IMR-90 (cell line): Measurements from ENCODE around the gene C1QL1. TPM values are rescaled to one million over a fixed set of nuclear protein-coding genes. Genes with fewer than 3 reads are reported as not detected.

ENCODE experiments used
- ATAC-seq: fragments of 200-7000 bp; cut with Tn5 transposase; 2 replicates; pipeline ENCODE4 v1.9.1; 2020; ENCODE audit warnings: low read depth, mild to moderate bottlenecking, moderate library complexity
- BruUV-seq: library from RNA; stranded (reverse); fragments of 400-500 nt; replicated peaks from 2 replicates; lab custom pipeline; 2021; lab: Mats Ljungman, UMichigan
- CTCF ChIA-PET: fragments of 300-600 bp; formaldehyde crosslinking; extraction: SDS; loops from one replicate; lab custom pipeline; 2021; ENCODE audit warnings: antibody characterized with exemption; lab: Yijun Ruan, JAX
- POLR2A ChIA-PET: fragments of 300-600 bp; sonication (Branson Sonifier 250); formaldehyde crosslinking; loops from one replicate; lab custom pipeline; 2022; ENCODE audit warnings: antibody characterized with exemption; ENCODE audit not compliant: unreplicated experiment; lab: Charles Lee
- DNase-seq: peaks from one replicate; pipeline ENCODE4 v3.0.0; 2013
- H2AFZ ChIP-seq: replicated peaks from 2 replicates; pipeline ENCODE3; 2013; ENCODE audit warnings: low read length, mild to moderate bottlenecking; ENCODE audit not compliant: poor library complexity
- H2AK5ac ChIP-seq: 2 replicates; pipeline ENCODE4 v1.6.1; 2013; ENCODE audit warnings: low read depth, low read length, inconsistent platforms
- H2AK9ac ChIP-seq: replicated peaks from 2 replicates; pipeline ENCODE3; 2013; ENCODE audit warnings: mild to moderate bottlenecking, low read depth, low read length, moderate library complexity; ENCODE audit not compliant: poor library complexity
- H2BK120ac ChIP-seq: 2 replicates; pipeline ENCODE4 v1.6.1; 2013; ENCODE audit warnings: low read depth, low read length, inconsistent platforms
- H2BK15ac ChIP-seq: 3 replicates; pipeline ENCODE4 v1.6.1; 2013; ENCODE audit warnings: low read depth, low read length, inconsistent platforms
- H2BK20ac ChIP-seq: 2 replicates; pipeline ENCODE4 v1.6.1; 2013; ENCODE audit warnings: low read depth, mild to moderate bottlenecking, inconsistent platforms, low read length, moderate library complexity
- H2BK5ac ChIP-seq: 2 replicates; pipeline ENCODE4 v1.6.1; 2013; ENCODE audit warnings: mild to moderate bottlenecking, low read depth, low read length, inconsistent platforms; ENCODE audit not compliant: poor library complexity, severe bottlenecking
- H3K14ac ChIP-seq: replicated peaks from 2 replicates; pipeline ENCODE4 v1.6.1; 2013; ENCODE audit warnings: low read depth, low read length, inconsistent platforms
- H3K18ac ChIP-seq: 2 replicates; pipeline ENCODE4 v1.6.1; 2013; ENCODE audit warnings: low read depth, low read length, control low read depth
- H3K23ac ChIP-seq: 2 replicates; pipeline ENCODE4 v1.6.1; 2013; ENCODE audit warnings: low read depth, low read length, inconsistent platforms
- H3K27ac ChIP-seq: 2 replicates; pipeline ENCODE4 v1.5.1; 2013; ENCODE audit warnings: mild to moderate bottlenecking, control low read depth, low read length; ENCODE audit not compliant: insufficient read depth
- H3K27me3 ChIP-seq: 2 replicates; pipeline ENCODE4 v1.6.1; 2013; ENCODE audit warnings: low read length; ENCODE audit not compliant: control insufficient read depth, insufficient read depth
- H3K36me3 ChIP-seq: 2 replicates; pipeline ENCODE4 v1.6.1; 2013; ENCODE audit warnings: low read length, mixed read lengths; ENCODE audit not compliant: control insufficient read depth, insufficient read depth
- H3K4ac ChIP-seq: 2 replicates; pipeline ENCODE4 v1.6.1; 2013; ENCODE audit warnings: low read depth, low read length, inconsistent platforms
- H3K4me1 ChIP-seq: 2 replicates; pipeline ENCODE4 v1.6.1; 2013; ENCODE audit warnings: low read length, mixed read lengths; ENCODE audit not compliant: control insufficient read depth, insufficient read depth
- H3K4me2 ChIP-seq: 2 replicates; pipeline ENCODE4 v1.6.1; 2013; ENCODE audit warnings: low read depth, mild to moderate bottlenecking, control low read depth, low read length, moderate library complexity
- H3K4me3 ChIP-seq: 2 replicates; pipeline ENCODE4 v1.5.1; 2013; ENCODE audit warnings: low read depth, mild to moderate bottlenecking, control low read depth, low read length, moderate library complexity; ENCODE audit not compliant: insufficient read depth
- H3K56ac ChIP-seq: 2 replicates; pipeline ENCODE4 v1.6.1; 2013; ENCODE audit warnings: low read length, inconsistent platforms; ENCODE audit not compliant: insufficient read depth; ENCODE audit errors: extremely low read depth
- H3K79me1 ChIP-seq, 2 experiments: 2 replicates each; pipeline ENCODE4 v1.6.1; 2013; ENCODE audit warnings: low read length in 2 of 2, inconsistent platforms in 1 of 2, low read depth in 1 of 2
- H3K9ac ChIP-seq: 2 replicates; pipeline ENCODE4 v1.6.1; 2013; ENCODE audit warnings: low read depth, low read length, control low read depth
- H3K9me1 ChIP-seq: 2 replicates; pipeline ENCODE4 v1.6.1; 2013; ENCODE audit warnings: low read length, inconsistent platforms; ENCODE audit not compliant: insufficient read depth
- H3K9me3 ChIP-seq: 2 replicates; pipeline ENCODE4 v1.6.1; 2013; ENCODE audit warnings: low read length; ENCODE audit not compliant: control insufficient read depth, insufficient read depth
- H4K20me1 ChIP-seq: 2 replicates; pipeline ENCODE4 v1.6.1; 2013; ENCODE audit warnings: low read length, inconsistent platforms; ENCODE audit not compliant: insufficient read depth
- H4K5ac ChIP-seq: 2 replicates; pipeline ENCODE4 v1.6.1; 2013; ENCODE audit warnings: mild to moderate bottlenecking, low read depth, low read length, control low read depth
- H4K8ac ChIP-seq, 2 experiments: 2 replicates each; pipeline ENCODE4 v1.6.1; 2013; ENCODE audit warnings: low read depth in 2 of 2, low read length in 2 of 2, control low read depth in 1 of 2, inconsistent platforms in 1 of 2
- H4K91ac ChIP-seq: 2 replicates; pipeline ENCODE4 v1.6.1; 2013; ENCODE audit warnings: low read depth, low read length, inconsistent platforms; ENCODE audit not compliant: insufficient read depth
- BHLHE40 ChIP-seq: fragments of 150-350 bp; IDR thresholded peaks from 2 replicates; pipeline ENCODE4 v1.6.1; 2016; ENCODE audit warnings: mild to moderate bottlenecking, low read depth, low read length
- CEBPB ChIP-seq: IDR thresholded peaks from 2 replicates; pipeline ENCODE4 v1.6.1; 2012; ENCODE audit warnings: low read depth, low read length, improper control_type of control experiment
- FOS ChIP-seq: fragments of 150-350 bp; IDR thresholded peaks from 2 replicates; pipeline ENCODE4 v1.6.1; 2016; ENCODE audit warnings: low read depth, low read length
- WGBS, 2 experiments: methylation state at CpG; one replicate each; pipeline versions ENCODE4 v1.1.5 to v1.1.7; 2013; ENCODE audit warnings: missing lambda C conversion rate in 2 of 2; ENCODE audit not compliant: insufficient read length in 1 of 2; ENCODE audit errors: extremely low coverage in 2 of 2; 5-methylcytosine and 5-hydroxymethylcytosine counted together
- dilution Hi-C: fragments of 300-500 bp; cut with HindIII; formaldehyde crosslinking; loops from one replicate; pipeline ENCODE4 v1.14.3; 2018; ENCODE audit warnings: low sequenced_read_pairs; ENCODE audit not compliant: unreplicated experiment
- in situ Hi-C: fragments of 300-500 bp; cut with MboI; formaldehyde crosslinking; loops from 3 replicates; pipeline ENCODE4 v1.14.3; 2019; ENCODE audit warnings: low sequenced_read_pairs, inconsistent platforms, mixed read lengths
- intact Hi-C: fragments of 100-400 bp; cut with micrococcal nuclease; formaldehyde crosslinking; loops from 2 replicates; pipeline ENCODE4 v1.10.0; 2022
- polyA plus RNA-seq, 3 experiments: library from polyadenylated mRNA; depleted of rRNA; stranded (reverse); fragments of >200 nt; gene quantifications; 2 replicates each; pipeline ENCODE4 v1.2.3, GENCODE V29; 2012; ENCODE audit warnings: low replicate concordance in 1 of 3
- total RNA-seq: library from RNA; depleted of rRNA; stranded (reverse); fragments of >200 nt; gene quantifications from 2 replicates; pipeline ENCODE4 v1.2.3, GENCODE V29; 2012
- TF ChIP-seq, protein P1 (sequence below): fragments of 150-350 bp; IDR thresholded peaks from 2 replicates; pipeline ENCODE4 v1.6.1; 2017; ENCODE audit warnings: mild to moderate bottlenecking, antibody characterized with exemption, low read length, low read depth

The C1QL1 gene
- total and polyA plus RNA-seq, 2 of the 4 experiments (the other 2 are of a cell fraction): 0.18 to 0.84 TPM

DNA sequence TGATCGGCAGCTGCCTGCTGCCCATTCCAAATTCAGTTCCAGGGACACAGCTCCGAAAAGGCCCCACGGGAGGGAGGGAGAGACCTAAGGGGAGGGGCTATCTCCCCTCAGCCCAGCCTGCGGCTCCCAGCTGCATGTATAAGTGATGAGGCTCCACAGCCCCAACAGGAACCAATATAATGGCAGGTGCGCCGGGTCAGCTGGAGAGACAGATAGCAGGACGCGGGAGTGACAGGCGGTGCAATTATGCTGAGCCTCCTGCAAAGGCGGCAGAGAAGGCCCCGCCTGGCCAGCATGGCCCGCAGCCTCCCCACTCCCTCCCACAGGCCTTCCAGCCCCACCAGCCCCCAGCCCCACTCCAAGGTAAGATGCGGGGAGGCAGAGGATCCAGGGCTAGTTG lies 8.1 kb upstream of the C1QL1 start:
- no CpG with 5 or more reads among the region's 13 CpGs for WGBS, 2 experiments
- Histone ChIP-seq H3K14ac (no peak overlapping the region), H2BK120ac (no peak overlapping the region), H4K91ac (no peak overlapping the region), H4K5ac (no peak overlapping the region), H3K27ac (no peak overlapping the region), H2BK5ac (no peak overlapping the region), H3K56ac (no peak overlapping the region), H3K4me3 (no peak overlapping the region), H3K4me1 (peaks cover 39% of the 10 kb centered on the region), H3K36me3 (no peaks in the 10 kb centered on the region), H3K9me3 (no peaks in the 10 kb centered on the region), H3K18ac (no peak overlapping the region), H3K4ac (no peak overlapping the region), H2AK5ac (no peak overlapping the region), H2BK20ac (no peak overlapping the region), H4K8ac (no peak overlapping the region), H3K23ac (no peak overlapping the region), H3K9me1 (peaks cover 19% of the 10 kb centered on the region), H3K79me1 (peaks cover 0 to 6% of the 10 kb centered on the region in 2 experiments; a peak in 1 of 4 replicates), H2BK15ac (no peak overlapping the region), H2AK9ac (no peak overlapping the region), H3K27me3 (peaks cover 4% of the 10 kb centered on the region; the same call in 1 of the 2 replicates), H3K9ac (no peak overlapping the region), H4K20me1 (0 out of 2 replicates have a peak, but pooled peaks cover 4% of the 10 kb centered on the region), H3K4me2 (no peak overlapping the region), H2AFZ (no peak overlapping the region)
- no peak for ATAC-seq
- dilution Hi-C loops (no loop called here), intact Hi-C loops (no loop called here), in situ Hi-C loops (no loop called here)
- TF ChIP-seq FOS: no peak
- TF ChIP-seq, protein P1, sequence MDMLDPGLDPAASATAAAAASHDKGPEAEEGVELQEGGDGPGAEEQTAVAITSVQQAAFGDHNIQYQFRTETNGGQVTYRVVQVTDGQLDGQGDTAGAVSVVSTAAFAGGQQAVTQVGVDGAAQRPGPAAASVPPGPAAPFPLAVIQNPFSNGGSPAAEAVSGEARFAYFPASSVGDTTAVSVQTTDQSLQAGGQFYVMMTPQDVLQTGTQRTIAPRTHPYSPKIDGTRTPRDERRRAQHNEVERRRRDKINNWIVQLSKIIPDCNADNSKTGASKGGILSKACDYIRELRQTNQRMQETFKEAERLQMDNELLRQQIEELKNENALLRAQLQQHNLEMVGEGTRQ: no peak
- no peak for TF ChIP-seq CEBPB
- TF ChIP-seq BHLHE40: no peak
- BruUV-seq: no TSS peak
- POLR2A ChIA-PET: no interaction called here
- CTCF ChIA-PET: no interaction called here
- DNase-seq: no peak
